BJ (cell line): ENCODE results near the gene RGS14. TPM values are rescaled to one million over a fixed set of nuclear protein-coding genes. Genes with fewer than 3 reads are reported as not detected.

Experiments used
- CTCF ChIA-PET: fragments of 350-600 bp; formaldehyde crosslinking; extraction: SDS; loops from one replicate; lab custom pipeline; 2021; ENCODE audit warnings: antibody characterized with exemption, inconsistent platforms; lab: Yijun Ruan, JAX
- POLR2A ChIA-PET: fragments of 300-600 bp; sonication (Branson Sonifier 250); formaldehyde crosslinking; extraction: SDS; loops from one replicate; lab custom pipeline; 2021; ENCODE audit warnings: antibody characterized with exemption; lab: Charles Lee
- DNase-seq: peaks from one replicate; pipeline ENCODE4 v3.0.0-alpha.2; 2011; ENCODE audit warnings: low read depth
- H3K27me3 ChIP-seq: 2 replicates; pipeline ENCODE4 v1.6.0; 2011; ENCODE audit warnings: low read length; ENCODE audit not compliant: control insufficient read depth, insufficient read depth
- H3K36me3 ChIP-seq: 2 replicates; pipeline ENCODE4 v1.5.1; 2011; ENCODE audit warnings: low read length; ENCODE audit not compliant: control insufficient read depth, insufficient read depth
- H3K4me3 ChIP-seq: 2 replicates; pipeline ENCODE4 v1.5.1; 2011; ENCODE audit warnings: low read depth, mild to moderate bottlenecking, control low read depth, low read length
- polyA plus RNA-seq: library from polyadenylated mRNA; depleted of rRNA; stranded (reverse); fragments of >200 nt; gene quantifications from 2 replicates; pipeline ENCODE4 v1.2.3, GENCODE V29; 2011
- TF ChIP-seq, protein P1 (sequence below): IDR thresholded peaks from 2 replicates; pipeline ENCODE4 v1.5.1; 2011; ENCODE audit warnings: low read depth, mild to moderate bottlenecking, control low read depth, inconsistent platforms, low read length, moderate library complexity; ENCODE audit not compliant: insufficient read depth

RGS14 gene
- polyA plus RNA-seq, 1 experiment = 6.0 TPM

DNA sequence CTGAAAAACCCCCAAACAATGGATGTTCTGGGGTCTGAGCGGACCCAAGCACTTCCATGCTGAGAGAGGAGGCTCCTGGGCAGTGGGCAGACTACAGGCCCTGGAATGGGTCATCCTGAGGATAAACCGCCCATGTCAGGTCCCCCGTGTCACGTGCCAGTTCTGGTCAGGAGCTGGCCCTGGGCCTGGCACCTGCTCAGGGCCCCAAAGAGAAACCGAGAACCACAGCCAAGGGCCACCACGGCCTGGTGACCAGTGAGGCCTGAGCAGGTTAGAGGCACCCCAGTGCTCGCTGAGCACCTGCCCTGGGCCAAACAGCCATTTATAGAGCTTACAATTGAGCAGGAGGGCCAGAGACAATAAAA, 22.0 kb upstream of the RGS14 start:
- Histone ChIP-seq H3K36me3 (peaks cover 47% of the 10 kb centered on the region), H3K27me3 (no peaks in the 10 kb centered on the region), H3K4me3 (no peak overlapping the region)
- ChIA-PET POLR2A (no interaction called here), CTCF (interaction anchor here (1.1 to 8.3 kb wide), 3 partner anchors 10 to 222 kb away, joined by 3 to 36 read pairs (median 3); no protein-coding TSS in a partner anchor)
- TF ChIP-seq, protein P1, sequence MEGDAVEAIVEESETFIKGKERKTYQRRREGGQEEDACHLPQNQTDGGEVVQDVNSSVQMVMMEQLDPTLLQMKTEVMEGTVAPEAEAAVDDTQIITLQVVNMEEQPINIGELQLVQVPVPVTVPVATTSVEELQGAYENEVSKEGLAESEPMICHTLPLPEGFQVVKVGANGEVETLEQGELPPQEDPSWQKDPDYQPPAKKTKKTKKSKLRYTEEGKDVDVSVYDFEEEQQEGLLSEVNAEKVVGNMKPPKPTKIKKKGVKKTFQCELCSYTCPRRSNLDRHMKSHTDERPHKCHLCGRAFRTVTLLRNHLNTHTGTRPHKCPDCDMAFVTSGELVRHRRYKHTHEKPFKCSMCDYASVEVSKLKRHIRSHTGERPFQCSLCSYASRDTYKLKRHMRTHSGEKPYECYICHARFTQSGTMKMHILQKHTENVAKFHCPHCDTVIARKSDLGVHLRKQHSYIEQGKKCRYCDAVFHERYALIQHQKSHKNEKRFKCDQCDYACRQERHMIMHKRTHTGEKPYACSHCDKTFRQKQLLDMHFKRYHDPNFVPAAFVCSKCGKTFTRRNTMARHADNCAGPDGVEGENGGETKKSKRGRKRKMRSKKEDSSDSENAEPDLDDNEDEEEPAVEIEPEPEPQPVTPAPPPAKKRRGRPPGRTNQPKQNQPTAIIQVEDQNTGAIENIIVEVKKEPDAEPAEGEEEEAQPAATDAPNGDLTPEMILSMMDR = no peak
- no peak for DNase-seq

- POLR2A ChIA-PET = no interaction called here
- TF ChIP-seq, protein P1 = peak; percentile 39
- peaks cover 44% of the 10 kb centered on the region for H3K36me3 ChIP-seq
Measured at GRCh38 chr5:177336112-177336511, 21.6 kb upstream of the RGS14 start.

DNA sequence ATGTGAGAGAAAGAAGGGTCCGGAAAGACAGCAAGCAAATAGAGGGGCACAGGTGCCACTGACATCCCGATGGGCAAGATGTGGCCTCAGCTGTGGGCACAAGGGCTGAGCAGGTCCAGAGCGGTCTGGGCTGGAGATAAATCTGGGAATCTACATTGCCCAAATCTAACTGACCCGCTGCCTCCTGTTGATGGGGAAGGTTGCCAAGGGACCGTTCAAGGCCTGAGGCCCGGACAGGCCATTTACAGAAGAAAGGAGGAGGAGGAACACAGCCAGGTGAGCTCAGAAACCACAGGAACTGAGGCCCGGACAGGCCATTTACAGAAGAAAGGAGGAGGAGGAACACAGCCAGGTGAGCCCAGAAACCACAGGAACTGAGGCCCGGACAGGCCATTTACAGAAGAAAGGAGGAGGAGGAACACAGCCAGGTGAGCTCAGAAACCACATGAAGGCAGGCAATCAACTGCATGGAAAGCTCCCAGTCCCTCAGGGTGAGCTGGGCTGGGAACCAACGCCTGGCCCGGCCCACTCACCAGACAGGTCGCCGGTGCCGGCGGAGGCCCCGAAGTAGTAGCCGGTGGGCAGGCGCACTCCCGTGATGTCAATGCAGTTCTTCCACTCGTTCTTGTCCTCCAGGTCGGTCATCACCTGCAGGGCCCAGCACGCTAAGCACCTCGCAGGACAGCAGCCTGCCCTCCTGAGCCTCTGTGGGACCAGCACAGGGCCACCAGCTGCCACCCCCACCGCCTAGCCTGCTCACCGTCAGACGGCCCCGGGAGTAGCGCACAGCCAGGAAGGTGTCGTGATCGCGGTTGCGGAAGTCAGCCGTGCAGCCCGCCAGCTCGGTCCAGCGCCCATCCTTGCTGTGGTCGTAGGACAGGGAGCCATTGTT, 20.9 kb upstream of the RGS14 start:
- no peak for DNase-seq
- ChIA-PET POLR2A (no interaction called here), CTCF (interaction anchor here (0.9 to 8.3 kb wide), 2 partner anchors 13 to 19 kb away, joined by 4 to 36 read pairs; no protein-coding TSS in a partner anchor)
- Histone ChIP-seq H3K27me3 (no peaks in the 10 kb centered on the region), H3K36me3 (peaks cover 41% of the 10 kb centered on the region), H3K4me3 (no peak overlapping the region)
- TF ChIP-seq, protein P1 = no peak

More at GRCh38 chr5:177336112-177336511, 21.6 kb upstream of the RGS14 start:
- no peak for DNase-seq
- Histone ChIP-seq H3K27me3 (no peaks in the 10 kb centered on the region), H3K4me3 (no peak overlapping the region)
- CTCF ChIA-PET = interaction anchor here (1.1 to 8.3 kb wide), 3 partner anchors 10 to 222 kb away, joined by 3 to 36 read pairs (median 3); no protein-coding TSS in a partner anchor

DNA sequence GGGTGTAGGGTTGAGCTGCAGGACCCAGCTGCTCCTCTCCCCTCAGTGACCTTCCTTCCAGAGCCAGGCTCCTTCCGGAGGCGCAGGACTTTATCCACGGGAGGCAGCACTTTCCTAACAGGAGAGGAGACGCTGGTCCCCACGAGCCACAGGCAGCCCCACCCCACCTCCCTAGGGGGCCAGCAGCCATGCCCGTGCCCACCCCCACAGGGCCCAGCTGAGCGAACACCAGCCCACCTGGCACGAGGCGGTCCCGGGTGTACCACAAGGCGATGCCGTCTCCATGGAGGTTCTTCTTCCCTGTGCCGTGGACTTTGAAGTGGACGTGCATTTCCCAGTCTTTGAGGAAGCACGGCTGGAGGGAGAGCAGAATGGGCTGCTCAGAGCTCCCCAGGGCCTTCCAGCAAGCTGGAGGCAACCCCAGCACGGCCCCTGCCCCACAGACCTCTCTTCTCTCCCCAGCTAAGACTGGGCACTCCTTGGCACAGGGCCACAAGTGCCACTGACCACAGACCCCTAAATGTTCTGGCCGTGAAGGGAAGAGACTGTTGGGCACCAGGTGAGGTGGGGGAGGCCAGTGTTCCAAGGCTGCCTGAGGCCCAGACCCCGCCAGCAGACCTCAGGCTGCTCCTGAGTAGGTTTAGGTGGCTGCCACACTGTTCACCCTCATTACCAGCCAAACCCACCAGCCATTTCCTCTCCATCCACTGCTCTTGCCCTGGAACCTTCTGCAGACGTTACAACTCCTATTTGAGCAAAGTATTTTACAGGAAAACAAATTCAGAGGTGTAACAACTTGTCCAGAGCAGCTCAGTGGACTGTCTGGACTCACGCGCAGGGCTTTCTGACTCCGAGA, 19.2 kb upstream of the RGS14 start:
- DNase-seq = no peak
- TF ChIP-seq, protein P1 = no peak
- ChIA-PET POLR2A (no interaction called here), CTCF (no interaction called here)
- Histone ChIP-seq H3K27me3 (no peaks in the 10 kb centered on the region), H3K36me3 (peaks cover 33% of the 10 kb centered on the region), H3K4me3 (no peak overlapping the region)
